HL-60 (cell line): ENCODE results near the gene LRRC8D.

Experiments used
- DNase-seq, 2 experiments: peaks; one replicate each; pipeline ENCODE4 v3.0.0-alpha.2; 2010 to 2020; ENCODE audit warnings: low read depth in 1 of 2, low spot score in 1 of 2
- H3K27ac ChIP-seq: fragments of 250-450 bp; sonication (Bioruptor Pico); replicated peaks from 2 replicates; pipeline ENCODE4 v1.5.1; 2020; ENCODE audit warnings: mild to moderate bottlenecking, moderate library complexity
- H3K27me3 ChIP-seq: fragments of 250-450 bp; sonication (Bioruptor Pico); 2 replicates; pipeline ENCODE4 v1.5.1; 2021; ENCODE audit warnings: mild to moderate bottlenecking, moderate library complexity; ENCODE audit not compliant: insufficient read depth, poor library complexity, severe bottlenecking
- H3K4me3 ChIP-seq: replicated peaks from 2 replicates; pipeline ENCODE4 v1.5.1; 2011; ENCODE audit warnings: mild to moderate bottlenecking, control low read depth, low read length; ENCODE audit not compliant: insufficient read depth
- CTCF ChIP-seq: IDR thresholded peaks from one replicate; pipeline ENCODE4 v1.5.1; 2011; ENCODE audit warnings: low read length, control low read depth, inconsistent platforms; ENCODE audit not compliant: insufficient read depth
- GABPA ChIP-seq: IDR thresholded peaks from 2 replicates; pipeline ENCODE4 v1.6.1; 2012; ENCODE audit warnings: low read depth
- POLR2AphosphoS5 ChIP-seq: IDR thresholded peaks from 2 replicates; pipeline ENCODE4 v1.6.1; 2012; ENCODE audit warnings: low read depth
- REST ChIP-seq: IDR thresholded peaks from 2 replicates; pipeline ENCODE4 v1.6.1; 2012; ENCODE audit warnings: low read depth; ENCODE audit not compliant: insufficient replicate concordance
- SPI1 ChIP-seq: IDR thresholded peaks from 2 replicates; pipeline ENCODE4 v1.6.1; 2012; ENCODE audit warnings: low read depth, mild to moderate bottlenecking, borderline replicate concordance

LRRC8D gene

GRCh38 chr1:89910780-89911179, 89.9 kb downstream of the LRRC8D start:
- H3K4me3 ChIP-seq, result no peak overlapping the region
- no peaks in the 10 kb centered on the region for H3K27me3 ChIP-seq
- DNase-seq, result no peak
- no peak overlapping the region for H3K27ac ChIP-seq
- TF ChIP-seq POLR2AphosphoS5 (no peak), CTCF (no peak), GABPA (no peak), REST (no peak), SPI1 (no peak)

- Histone ChIP-seq H3K27ac (no peak overlapping the region), H3K27me3 (no peaks in the 10 kb centered on the region), H3K4me3 (no peak overlapping the region)
- no peak for DNase-seq
- no peak for TF ChIP-seq CTCF
- no peak for TF ChIP-seq SPI1
- no peak for TF ChIP-seq GABPA
- no peak for TF ChIP-seq POLR2AphosphoS5
- TF ChIP-seq REST, result no peak
Measured at GRCh38 chr1:89911191-89911991, 90.6 kb downstream of the LRRC8D start.

GRCh38 chr1:89912073-89912472, 91.2 kb downstream of the LRRC8D start:
- Histone ChIP-seq H3K27ac (no peak overlapping the region), H3K4me3 (no peak overlapping the region), H3K27me3 (no peaks in the 10 kb centered on the region)
- TF ChIP-seq POLR2AphosphoS5 (no peak), GABPA (no peak), SPI1 (no peak), CTCF (no peak), REST (no peak)
- no peak for DNase-seq
